Spleen (tissue), 11 donors: ENCODE results near the gene BOD1. TPM values are rescaled to one million over a fixed set of nuclear protein-coding genes. Genes with fewer than 3 reads are reported as not detected.

Experiments used
- DNase-seq: peaks from one replicate; pipeline ENCODE4 v3.0.0-alpha.2; 2020
- H3K27ac ChIP-seq, 8 donors: fragments of 200-600 bp; sonication (generic) in 7 of 8; 1 replicate in 4 of 8; 2 replicates in 4 of 8; pipeline versions ENCODE4 v1.5.0 to v1.8.0; 2016 to 2021; ENCODE audit warnings: inconsistent platforms in 4 of 8, mild to moderate bottlenecking in 4 of 8, moderate library complexity in 1 of 8
- H3K27me3 ChIP-seq, 7 donors: fragments of 200-600 bp; sonication (generic) in 6 of 7; replicated peaks in 1 of 7; 1 replicate in 4 of 7; 2 replicates in 3 of 7; pipeline versions ENCODE4 v1.5.0 to v1.8.0; 2016 to 2021; ENCODE audit warnings: inconsistent platforms in 3 of 7, mild to moderate bottlenecking in 1 of 7
- H3K36me3 ChIP-seq, 6 donors: fragments of 200-600 bp; sonication (generic) in 5 of 6; 1 replicate in 4 of 6; 2 replicates in 2 of 6; pipeline versions ENCODE4 v1.5.0 to v1.8.0; 2016 to 2021; ENCODE audit warnings: inconsistent platforms in 2 of 6
- H3K4me1 ChIP-seq, 6 donors: fragments of 200-600 bp; sonication (generic) in 5 of 6; 1 replicate in 3 of 6; 2 replicates in 3 of 6; pipeline versions ENCODE4 v1.5.0 to v1.8.0; 2016 to 2021; ENCODE audit warnings: inconsistent platforms in 3 of 6
- H3K4me3 ChIP-seq, 8 donors: fragments of 200-600 bp; sonication (generic) in 7 of 8; 1 replicate in 4 of 8; 2 replicates in 4 of 8; pipeline versions ENCODE4 v1.5.0 to v1.8.0; 2016 to 2021; ENCODE audit warnings: inconsistent platforms in 4 of 8, mild to moderate bottlenecking in 4 of 8, moderate library complexity in 2 of 8
- H3K9me3 ChIP-seq, 8 donors: fragments of 200-600 bp; sonication (generic) in 7 of 8; 1 replicate in 4 of 8; 2 replicates in 4 of 8; pipeline versions ENCODE4 v1.5.0 to v1.8.0; 2016 to 2021; ENCODE audit warnings: inconsistent platforms in 4 of 8
- CTCF ChIP-seq, 11 experiments: fragments of 200-600 bp in 7 of 11; fragments of 450-650 bp in 4 of 11; sonication (generic) in 4 of 11; IDR thresholded peaks in 8 of 11; conservative IDR thresholded peaks in 3 of 11; 1 replicate in 7 of 11; 2 replicates in 4 of 11; pipeline versions ENCODE4 v1.4.0 to v1.8.0; 2016 to 2021; ENCODE audit warnings: antibody characterized with exemption in 11 of 11, inconsistent platforms in 4 of 11, mild to moderate bottlenecking in 1 of 11
- POLR2A ChIP-seq, 3 donors: fragments of 450-650 bp; IDR thresholded peaks; one replicate each; pipeline ENCODE4 v1.5.1; 2017; ENCODE audit warnings: antibody characterized with exemption in 3 of 3, mild to moderate bottlenecking in 1 of 3
- POLR2AphosphoS5 ChIP-seq, 3 donors: sonication (generic); formaldehyde crosslinking; IDR thresholded peaks; one replicate each; pipeline ENCODE4 v1.5.1; 2017; ENCODE audit warnings: antibody characterized with exemption in 3 of 3
- WGBS, 5 donors: extraction: QIAGEN DNeasy Blood & Tissue Kit in 3 of 5; methylation state at CpG; one replicate each; pipeline versions ENCODE4 v1.1.5 to v1.1.7; 2013 to 2018; 5-methylcytosine and 5-hydroxymethylcytosine counted together
- intact Hi-C: fragments of 100-400 bp; cut with DNase I; formaldehyde crosslinking; loops from one replicate; pipeline ENCODE4 v1.15.0; 2023; ENCODE audit warnings: low total_unique reads
- polyA plus RNA-seq, 3 donors: library from polyadenylated mRNA; stranded (reverse); fragments of 200-250 nt; gene quantifications; one replicate each; pipeline ENCODE4 v1.2.1, GENCODE V29; 2013
- total RNA-seq, 7 donors: library from RNA; depleted of rRNA in 3 of 7; stranded (reverse); fragments of >200 nt in 3 of 7; fragmentation: NEBNext Ultra II Directional in 4 of 7; extraction: Animal tissue kit (Norgen Biotek cat#: 25700) in 4 of 7; gene quantifications; one replicate each; pipeline versions ENCODE4 v1.1.0 to v1.2.1, GENCODE V29; 2016 to 2021
- donor health status: healthy with polysubstance abuse.
- donor health status: DM: no; HTN: no; CAD: no; lungs with moderate emphysema.
- donor health status: DM: no; HTN: no; CAD: no.
- donor health status: Bipolar disorder and iron deficiency.
- donor health status: healthy.
- donor health status: DM: no; HTN: no; CAD: no.
- donor health status: DM: yes; HTN: yes; CAD: no.

BOD1 gene
- total and polyA plus RNA-seq, 10 donors = 28.1 to 40.5 (median 31.6) TPM

- Histone ChIP-seq H3K4me1 (no peaks in the 10 kb centered on the region), H3K9me3 (peaks cover 0 to 41% (median 32%) of the 10 kb centered on the region in 8 donors), H3K36me3 (no peaks in the 10 kb centered on the region), H3K27me3 (peaks cover 0 to 72% (median 23%) of the 10 kb centered on the region in 7 donors), H3K4me3 (no peak overlapping the region), H3K27ac (no peak overlapping the region)
- DNase-seq = no peak
- WGBS, 5 donors = 37 to 50% (median 40%) methylated on average over 4 of the region's 4 CpGs
- intact Hi-C loops = no loop called here
- TF ChIP-seq CTCF (IDR thresholded peaks at IDR 0.05 in 8 of 11, conservative IDR thresholded peaks at IDR 0.05 in 3 of 11) = no peak
- no peak for TF ChIP-seq POLR2AphosphoS5 (IDR thresholded peaks at IDR 0.05)
- no peak for TF ChIP-seq POLR2A (IDR thresholded peaks at IDR 0.05)
Measured at GRCh38 chr5:173564106-173564505, 52.3 kb downstream of the BOD1 start.

DNA sequence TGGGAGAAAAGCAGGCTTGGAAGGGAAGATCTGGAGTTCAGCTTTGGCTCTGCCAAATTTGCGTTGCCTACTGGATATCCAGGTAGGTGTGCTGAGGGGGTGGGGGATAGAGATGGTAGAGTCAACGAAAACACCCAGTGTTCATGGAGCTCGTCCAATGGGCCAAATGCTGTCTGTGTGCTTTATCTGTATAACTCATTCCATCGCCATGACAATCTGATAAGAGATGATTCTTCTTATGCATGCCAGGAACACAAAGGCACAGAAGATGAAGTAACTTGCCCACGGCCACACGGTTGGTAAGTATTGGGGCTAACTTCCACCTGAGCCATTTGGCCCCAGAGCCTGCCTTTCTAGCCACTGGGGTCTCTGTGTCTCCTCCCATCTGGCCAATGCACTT, 53.2 kb downstream of the BOD1 start:
- DNase-seq = no peak
- TF ChIP-seq POLR2AphosphoS5 (IDR thresholded peaks at IDR 0.05) (no peak), POLR2A (IDR thresholded peaks at IDR 0.05) (no peak), CTCF (IDR thresholded peaks at IDR 0.05 in 8 of 11, conservative IDR thresholded peaks at IDR 0.05 in 3 of 11) (no peak)
- Histone ChIP-seq H3K27ac (no peak overlapping the region), H3K4me3 (no peak overlapping the region), H3K4me1 (no peaks in the 10 kb centered on the region), H3K36me3 (no peaks in the 10 kb centered on the region), H3K9me3 (peaks cover 0 to 32% (median 25%) of the 10 kb centered on the region in 8 donors), H3K27me3 (peaks cover 0 to 63% (median 15%) of the 10 kb centered on the region in 7 donors)
- intact Hi-C loops = no loop called here
- WGBS, 5 donors = 74 to 89% (median 82%) methylated on average over 6 of the region's 6 CpGs

DNA sequence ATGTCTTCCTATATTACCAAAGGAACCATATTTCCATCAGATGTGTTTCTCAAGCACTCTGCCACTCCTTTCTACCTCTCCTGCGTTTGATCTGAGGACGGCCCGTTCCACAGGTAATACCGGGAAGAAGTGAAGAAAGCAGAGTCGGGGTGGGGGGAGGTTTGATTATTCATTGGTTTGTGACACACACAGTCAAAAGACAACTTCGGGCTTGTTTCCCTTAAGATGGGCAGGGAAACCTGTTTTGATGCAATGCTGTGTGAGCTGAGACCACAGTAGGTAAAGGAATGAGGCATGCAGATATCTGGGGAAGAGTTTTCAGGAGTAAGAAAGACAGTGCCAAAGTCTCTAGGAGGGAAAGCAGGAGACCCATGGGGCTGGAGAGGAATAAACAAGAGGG, 54.0 kb downstream of the BOD1 start:
- WGBS, 5 donors = 85 to 95% (median 90%) methylated on average over 6 of the region's 6 CpGs

More for the DNA sequence above, 54.0 kb downstream of the BOD1 start:
- Histone ChIP-seq H3K27ac (no peak overlapping the region), H3K9me3 (peaks cover 0 to 29% (median 22%) of the 10 kb centered on the region in 8 donors), H3K4me3 (no peak overlapping the region), H3K27me3 (peaks cover 0 to 61% (median 15%) of the 10 kb centered on the region in 7 donors), H3K36me3 (no peaks in the 10 kb centered on the region), H3K4me1 (peaks cover 0 to 1% (median 0%) of the 10 kb centered on the region in 6 donors)
- DNase-seq = no peak
- TF ChIP-seq CTCF (IDR thresholded peaks at IDR 0.05 in 8 of 11, conservative IDR thresholded peaks at IDR 0.05 in 3 of 11) = no peak
- TF ChIP-seq POLR2A (IDR thresholded peaks at IDR 0.05) = no peak
- TF ChIP-seq POLR2AphosphoS5 (IDR thresholded peaks at IDR 0.05) = no peak
- intact Hi-C loops = no loop called here
